GM21381 (cell line): ENCODE measurements around the gene HLA-DQB1.

Experiments used
- ATAC-seq: cut with Tn5 transposase; IDR thresholded peaks from one replicate; pipeline ENCODE4 v1.9.1; 2021; ENCODE audit warnings: mild to moderate bottlenecking, moderate library complexity; ENCODE audit not compliant: unreplicated experiment

Gene HLA-DQB1

DNA sequence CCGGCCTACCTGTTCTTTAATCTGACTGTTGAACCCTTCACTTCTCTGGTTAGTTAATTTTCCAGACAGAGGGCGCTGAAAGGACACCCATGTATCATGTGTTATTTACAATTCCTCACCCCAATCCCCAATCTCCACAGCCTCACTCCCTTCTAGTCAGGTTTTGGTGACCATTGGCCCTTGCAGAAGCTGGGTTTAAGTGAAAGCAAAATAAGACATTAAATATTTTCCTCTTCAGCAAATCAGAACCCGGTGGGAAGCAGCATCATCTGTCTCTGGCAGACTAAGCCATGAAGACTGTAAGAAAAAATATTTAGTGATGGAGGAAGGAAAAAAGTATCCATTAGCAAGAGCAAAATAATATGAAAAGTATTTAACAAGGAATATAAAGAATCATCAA lies 38.6 kb downstream of the HLA-DQB1 start:
- ATAC-seq: no peak

DNA sequence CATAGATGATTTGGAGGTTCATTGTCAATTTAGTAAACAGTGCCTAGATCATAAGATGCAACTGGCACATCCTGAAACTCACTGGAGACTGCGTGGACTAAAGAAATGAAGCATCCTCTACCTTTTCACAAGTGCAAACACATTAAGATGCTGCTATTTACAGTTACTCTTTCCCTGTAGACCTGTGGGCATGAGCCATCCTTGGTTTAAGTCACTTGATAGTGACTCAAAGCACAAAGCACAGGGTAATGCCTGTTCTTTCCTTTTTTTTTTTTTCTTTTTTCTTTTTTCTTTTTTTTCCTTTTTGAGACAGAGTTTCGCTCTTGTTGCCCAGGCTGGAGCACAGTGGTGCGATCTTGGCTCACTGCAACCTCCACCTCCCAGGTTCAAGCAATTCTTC lies 39.2 kb downstream of the HLA-DQB1 start:
- no peak for ATAC-seq

DNA sequence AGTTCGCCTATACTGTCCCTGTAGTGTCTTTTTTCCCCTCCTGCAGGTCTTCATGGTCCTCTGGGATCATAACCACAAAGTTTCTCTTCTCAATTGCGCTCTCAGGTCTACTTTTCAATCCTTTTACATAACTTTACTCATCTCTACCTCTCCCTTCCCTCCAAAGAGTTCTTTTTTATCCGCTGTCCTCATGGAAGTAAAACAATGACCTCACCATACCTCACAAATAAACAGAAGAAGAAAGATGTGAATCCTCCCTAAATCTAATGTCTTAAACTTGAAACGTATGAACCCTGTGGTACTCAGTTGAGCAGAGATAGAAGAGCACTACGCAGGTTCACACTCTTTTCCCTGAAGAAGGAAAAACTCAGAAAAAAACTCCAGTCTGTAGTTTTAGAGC lies 41.3 kb downstream of the HLA-DQB1 start:
- ATAC-seq: no peak

DNA sequence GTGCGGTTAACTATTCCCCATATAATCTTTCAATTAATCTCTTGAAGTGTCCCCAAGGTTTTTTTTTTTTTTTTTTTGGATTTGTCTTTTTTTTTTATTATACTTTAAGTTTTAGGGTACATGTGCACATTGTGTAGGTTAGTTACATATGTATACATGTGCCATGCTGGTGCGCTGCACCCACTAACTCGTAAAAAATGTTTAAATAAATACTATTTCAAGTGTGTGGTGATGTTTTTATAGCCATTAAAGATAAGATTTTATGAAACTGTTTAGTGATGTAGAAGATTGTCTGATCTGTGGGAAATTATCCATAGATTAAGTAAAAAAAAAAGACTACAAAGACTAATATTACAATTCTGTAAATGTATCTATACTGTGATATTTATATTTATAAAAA lies 41.9 kb downstream of the HLA-DQB1 start:
- no peak for ATAC-seq

DNA sequence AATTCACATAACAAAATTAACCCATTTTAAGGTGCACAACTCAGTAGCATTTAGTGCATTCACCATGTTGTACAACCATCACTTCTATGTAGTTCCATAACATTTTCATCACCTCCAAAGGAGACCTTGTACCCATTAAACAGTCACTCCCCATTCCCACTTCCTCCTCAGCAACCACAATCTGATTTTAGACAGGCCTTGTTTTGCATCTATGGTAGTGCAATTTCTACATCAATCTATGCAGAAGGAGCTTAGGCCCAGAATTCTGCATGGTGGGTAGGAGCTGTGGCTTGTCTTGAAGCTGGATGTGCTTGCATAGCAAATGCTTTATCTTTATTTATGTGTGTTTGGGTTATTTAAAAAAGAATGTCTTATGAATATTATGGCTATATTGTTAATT lies 42.8 kb downstream of the HLA-DQB1 start:
- no peak for ATAC-seq

DNA sequence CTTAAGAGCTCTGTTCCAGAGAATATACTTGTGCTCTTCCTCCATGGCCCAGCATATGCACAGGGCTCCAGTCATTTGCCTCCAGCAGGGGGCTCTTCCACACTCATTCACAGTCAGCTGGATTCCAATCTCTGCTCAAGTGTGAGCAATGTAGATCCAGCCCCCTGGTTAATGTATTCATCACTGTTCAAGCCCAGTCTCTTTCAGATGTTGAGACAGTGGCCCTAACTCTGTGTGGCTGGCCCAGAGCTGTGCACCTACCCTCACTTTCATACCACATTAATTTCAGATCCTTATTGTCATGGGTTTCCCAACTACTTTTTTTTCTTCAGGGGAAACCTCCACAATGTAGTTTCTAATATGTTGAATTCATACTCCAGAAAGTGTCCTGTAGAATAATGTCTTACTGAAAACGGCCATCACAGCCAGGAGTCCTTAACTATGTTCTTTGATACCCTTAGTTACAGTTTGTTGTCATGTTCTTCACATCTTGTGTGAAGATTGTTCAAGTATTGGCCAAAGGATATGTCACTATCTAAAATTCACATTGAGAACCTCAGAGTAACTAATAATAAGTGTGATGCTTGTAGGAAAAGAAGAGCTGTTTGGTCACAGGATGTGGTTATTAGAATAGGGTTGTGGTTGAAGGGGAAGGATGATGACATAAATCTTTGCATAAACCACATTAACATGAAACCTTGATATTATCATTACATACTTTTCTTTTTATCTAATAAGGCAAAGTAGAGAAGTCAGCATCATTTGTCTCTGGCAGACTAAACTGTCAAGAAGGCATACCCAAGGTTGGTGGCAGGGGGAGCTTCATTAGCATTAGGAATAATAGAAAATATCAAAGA lies 43.7 kb downstream of the HLA-DQB1 start:
- peak; percentile 73 for ATAC-seq

DNA sequence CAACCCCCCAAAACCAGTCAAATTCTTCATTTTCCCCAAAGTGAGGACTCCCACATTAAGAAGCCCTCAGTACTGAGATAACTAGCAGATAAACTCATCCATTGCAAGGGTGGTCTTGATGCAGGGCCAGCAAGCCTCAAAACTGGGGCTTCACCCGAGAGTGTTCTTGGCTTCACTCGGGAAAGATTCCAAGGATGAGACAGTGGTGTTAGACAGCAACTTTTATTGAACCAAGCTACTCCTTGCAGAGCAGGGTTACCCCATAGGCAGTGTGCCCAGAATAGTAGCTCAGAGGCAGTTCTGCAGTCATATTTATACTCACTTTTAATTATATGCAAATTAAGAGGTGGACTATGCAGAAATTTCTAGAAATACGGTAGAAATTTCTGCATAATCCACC lies 45.1 kb downstream of the HLA-DQB1 start:
- ATAC-seq: no peak

DNA sequence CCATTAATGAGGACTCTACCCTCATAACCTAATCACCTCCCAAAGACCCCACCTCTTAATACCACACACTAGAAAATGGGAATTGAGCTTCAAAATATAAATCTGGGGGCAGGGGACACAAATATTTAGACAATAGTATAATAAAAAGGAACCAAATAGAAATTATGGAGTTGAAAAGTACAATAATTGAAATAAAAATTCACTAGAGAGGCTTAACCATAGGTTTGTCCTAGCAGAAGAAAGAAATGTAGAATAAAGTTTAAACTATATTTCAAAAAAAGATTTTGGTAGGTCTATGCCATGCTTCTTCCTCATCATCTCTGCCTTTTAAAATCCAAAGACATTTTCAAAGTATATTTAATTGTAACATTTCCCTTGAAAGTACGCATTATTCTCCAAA lies 48.7 kb downstream of the HLA-DQB1 start:
- no peak for ATAC-seq

DNA sequence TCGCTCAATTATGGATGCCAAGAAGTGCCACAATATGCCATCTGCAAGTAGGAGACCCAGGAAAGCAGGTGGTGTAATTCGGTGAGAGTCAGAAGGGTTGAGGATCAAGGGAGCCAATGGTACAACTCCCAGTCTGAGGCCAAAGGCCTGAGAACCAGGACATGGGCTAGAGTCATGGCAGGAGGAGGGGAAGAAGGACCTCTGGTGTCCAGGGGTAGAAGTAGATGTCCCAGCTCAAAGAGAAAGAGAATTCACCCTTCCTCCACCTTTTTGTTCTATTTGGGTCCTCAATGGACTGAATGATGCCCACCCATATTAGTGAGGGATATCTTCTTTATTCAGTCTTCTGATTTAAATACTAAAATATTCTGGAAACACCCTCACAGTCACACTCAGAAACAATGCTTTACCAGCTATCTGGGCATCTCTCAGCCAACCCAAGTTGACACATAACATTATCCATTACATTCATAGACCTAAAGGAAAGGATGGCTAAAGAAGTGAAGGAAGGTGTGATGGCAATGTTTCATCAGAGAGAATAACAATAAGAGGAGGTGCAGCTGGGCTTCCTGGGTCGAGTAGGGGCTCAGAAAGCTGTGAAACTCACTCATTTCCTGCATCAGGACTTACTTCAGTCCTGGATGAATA lies 50.4 kb downstream of the HLA-DQB1 start:
- ATAC-seq: no peak

DNA sequence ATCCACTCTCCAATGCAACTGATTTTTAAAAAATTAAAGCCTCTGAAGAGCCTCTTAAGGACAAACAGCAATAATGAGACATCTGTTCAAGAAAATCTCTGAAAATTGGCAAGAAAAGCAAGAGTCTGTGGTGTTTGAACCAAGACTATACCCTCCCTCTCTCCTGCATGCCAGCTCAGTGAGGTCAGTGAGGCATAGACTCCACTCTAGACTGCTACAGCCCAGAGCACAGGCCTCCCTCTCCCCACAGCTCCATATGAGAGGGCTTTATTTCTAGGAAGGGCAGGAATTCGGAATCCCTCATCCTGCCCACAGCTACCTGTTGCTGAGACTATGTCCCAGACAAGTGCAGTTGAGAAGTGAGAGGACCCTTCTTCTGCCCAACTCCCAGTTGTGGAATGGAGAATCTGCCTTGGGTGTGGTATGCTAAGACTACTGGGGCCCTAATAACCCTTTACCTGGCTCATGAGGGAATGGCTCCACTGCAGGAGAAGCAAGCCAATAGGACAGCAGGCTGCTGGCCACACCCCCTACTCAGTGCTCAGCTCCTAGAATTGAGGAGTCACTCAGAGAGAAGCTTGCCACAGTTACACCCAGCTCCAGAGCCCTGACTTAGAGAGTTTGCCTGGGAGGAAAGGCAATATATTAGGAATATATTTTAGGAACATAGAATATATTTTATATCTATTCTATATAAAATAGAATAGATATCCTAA lies 51.9 kb downstream of the HLA-DQB1 start:
- ATAC-seq: no peak

DNA sequence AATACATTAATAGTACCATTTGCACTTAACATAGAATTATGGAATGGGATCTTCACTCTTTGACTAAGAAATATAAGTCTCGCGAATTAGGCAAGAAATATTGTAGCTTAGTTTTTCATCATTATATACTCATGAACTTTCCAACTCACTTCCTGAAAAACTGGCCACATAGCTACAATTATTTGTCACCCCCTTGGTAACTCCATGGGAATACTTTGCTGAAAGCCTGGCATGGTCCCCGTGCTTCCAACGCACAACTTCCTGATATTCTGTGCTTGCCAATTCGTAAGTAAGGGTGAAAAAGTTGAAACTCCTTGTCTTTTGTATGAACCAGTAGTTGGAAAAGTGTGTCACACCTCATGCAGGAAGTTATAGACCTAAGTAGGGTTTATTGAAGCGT lies 53.0 kb downstream of the HLA-DQB1 start:
- ATAC-seq: no peak

DNA sequence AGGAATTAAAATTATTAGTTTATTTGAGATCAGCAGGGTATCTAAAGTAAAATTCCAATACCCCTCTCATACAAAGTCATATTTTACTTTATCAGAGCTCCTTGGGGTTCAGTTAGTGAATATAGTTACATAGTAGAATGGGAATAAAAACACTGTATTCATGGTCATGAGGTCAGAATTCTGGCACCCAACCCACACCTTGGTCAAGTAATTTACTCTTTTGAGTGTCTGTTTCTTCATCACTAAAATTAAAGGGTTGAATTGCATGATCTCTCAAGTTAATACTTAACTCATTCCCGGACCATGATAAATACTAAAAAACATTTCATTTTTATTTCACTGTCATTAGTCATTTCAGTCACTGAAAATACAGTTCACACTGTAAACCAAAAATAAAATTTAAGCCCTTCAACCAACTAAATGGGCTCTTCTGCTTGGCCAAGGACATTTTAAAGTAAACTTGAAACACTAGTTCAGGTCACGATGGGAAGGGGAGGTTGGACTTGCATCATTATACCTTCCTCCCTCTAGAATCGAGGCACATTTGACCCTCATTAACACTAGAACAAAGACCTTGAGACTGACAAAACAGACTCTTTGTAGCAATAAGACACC lies 55.7 kb downstream of the HLA-DQB1 start:
- ATAC-seq: no peak

DNA sequence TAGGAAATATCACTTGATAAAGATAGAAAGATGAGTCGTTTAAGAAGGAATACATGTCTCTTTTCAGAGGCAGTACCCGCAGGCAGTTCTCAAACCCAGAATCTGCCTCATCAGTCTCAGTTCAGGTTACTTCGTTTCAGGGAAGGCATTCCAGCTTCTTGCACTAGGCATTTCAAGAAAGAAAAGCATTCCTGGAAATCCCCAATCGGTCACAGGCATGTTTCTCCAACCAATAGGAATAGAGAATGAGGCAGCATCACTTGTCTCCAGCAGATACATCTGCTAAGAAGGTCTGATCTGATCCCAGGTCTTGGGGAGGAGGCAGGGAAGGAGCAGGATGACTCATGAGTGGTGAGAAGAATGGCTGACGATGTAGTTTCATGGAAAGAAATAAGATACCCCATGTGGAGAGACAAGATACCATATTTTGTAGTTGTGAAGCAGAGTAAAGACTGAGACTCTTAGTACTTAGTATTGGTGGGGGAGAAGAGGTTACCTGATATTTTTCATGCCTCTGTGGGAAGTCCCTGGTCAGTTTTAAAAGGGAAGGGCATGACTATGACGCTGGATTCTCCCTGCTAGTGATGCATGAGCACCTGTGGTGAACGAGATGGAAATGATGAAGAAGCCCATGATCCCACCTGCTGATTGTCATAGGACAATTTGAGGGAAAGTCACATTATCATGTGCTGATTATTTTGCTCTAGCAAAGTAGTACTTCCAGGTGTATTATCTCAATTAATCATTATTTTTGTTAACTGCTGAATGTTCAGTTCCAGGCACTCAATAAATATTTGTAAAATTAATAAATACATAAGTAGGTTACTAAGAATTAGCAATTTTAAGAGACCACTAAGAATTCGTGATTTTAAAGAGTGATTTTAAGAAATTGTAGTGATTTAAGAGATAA lies 56.5 kb downstream of the HLA-DQB1 start:
- peak; percentile 89 for ATAC-seq
